DMS53 treated with DMSO at 0.1 percent for 48 hours (cell line): ENCODE measurements around the gene SEC24C.

ENCODE experiments used
- DNase-seq: peaks from one replicate; lab custom pipeline; 2025; ENCODE audit not compliant: unreplicated experiment; lab: John Stamatoyannopoulos, UW

The SEC24C gene

GRCh38 chr10:73809061-73809818 is 65.1 kb downstream of the SEC24C start:
- no peak for DNase-seq

- DNase-seq, result no peak
Measured at GRCh38 chr10:73810358-73810734, 66.2 kb downstream of the SEC24C start.

GRCh38 chr10:73810735-73811465 is 66.7 kb downstream of the SEC24C start:
- no peak for DNase-seq

DNA sequence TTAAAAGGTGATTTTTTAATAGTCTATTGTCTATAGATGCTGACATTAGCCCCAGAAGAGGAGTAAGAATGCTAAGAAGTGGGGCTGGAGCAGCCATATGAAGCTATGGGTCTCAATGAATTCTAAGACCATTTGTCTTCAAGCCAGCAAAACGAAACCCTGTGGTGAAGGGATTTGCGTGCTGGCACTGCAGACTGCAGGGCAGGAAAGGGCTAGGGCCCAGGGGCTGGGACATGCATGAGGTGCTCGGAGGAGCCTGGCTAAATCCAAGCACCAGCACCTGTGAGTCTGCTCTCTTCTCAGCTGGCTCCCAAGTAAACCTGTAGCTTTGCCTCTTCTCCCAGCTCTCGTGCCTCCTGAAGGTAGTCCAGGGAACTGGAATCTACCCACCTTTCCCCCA is 68.5 kb downstream of the SEC24C start:
- no peak for DNase-seq

DNA sequence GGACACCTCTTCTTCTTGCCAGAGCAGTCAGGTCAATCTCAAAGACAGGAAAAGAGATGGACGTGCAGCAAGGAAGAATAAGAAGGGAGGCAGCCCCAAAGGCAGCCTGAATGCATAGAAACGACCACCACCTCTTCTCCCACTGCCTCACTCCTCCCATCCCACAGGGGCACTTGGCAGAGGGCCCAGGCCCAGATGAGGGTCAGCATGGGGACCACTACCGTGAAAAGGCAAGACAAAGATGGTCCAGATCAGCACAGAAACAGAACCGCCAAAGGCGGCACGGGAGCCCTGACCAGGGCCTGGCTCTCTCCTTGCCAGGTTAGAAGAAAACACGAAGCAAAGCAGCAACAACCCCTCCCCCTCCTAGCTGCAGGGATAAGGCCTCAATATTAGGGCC is 69.2 kb downstream of the SEC24C start:
- DNase-seq, result no peak

- no peak for DNase-seq
Measured at GRCh38 chr10:73814276-73814895, 70.2 kb downstream of the SEC24C start.

- DNase-seq, result no peak
Measured at GRCh38 chr10:73814896-73815718, 70.9 kb downstream of the SEC24C start.

- DNase-seq, result no peak
Measured at GRCh38 chr10:73815719-73816030, 71.5 kb downstream of the SEC24C start.

DNA sequence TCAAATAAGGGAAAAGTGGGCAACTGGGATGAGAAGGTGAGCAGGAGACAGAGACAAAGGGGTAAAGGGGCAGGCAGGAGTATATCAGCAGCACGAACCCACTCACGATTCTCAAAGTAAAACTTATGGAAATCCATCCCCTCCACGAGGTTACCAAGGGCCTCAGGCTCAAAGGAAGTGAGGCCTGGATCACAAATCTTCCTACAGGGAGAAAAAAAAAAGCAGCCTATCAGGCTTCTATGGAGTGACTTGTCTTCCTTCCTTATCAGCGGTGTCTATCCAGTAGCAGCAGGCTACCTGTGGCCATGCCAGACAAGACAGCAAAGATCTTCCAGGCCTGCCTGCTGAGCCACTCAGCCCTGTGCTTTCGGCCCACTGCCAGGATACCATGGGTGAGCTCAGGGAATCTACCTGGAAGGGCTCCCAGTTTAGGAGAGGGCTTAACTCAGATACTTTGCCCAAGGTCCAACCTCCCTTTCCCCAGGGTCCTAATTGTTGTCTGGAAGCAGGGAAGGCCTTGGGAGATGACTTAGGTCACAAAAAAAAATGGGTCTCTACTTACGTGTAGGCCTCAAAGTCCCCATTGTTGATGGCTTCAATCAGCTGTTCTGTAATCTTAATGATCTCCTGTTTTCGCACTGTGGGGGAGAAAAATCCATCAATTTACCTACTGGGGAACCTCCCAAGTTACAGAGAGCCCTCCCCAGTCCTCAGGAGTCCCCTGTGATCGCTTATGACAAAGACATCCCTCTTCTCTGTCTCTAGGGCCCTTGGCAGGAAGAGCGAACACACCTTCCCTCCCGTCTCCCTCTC is 73.0 kb downstream of the SEC24C start:
- no peak for DNase-seq

- no peak for DNase-seq
Measured at GRCh38 chr10:73817826-73818225, 73.7 kb downstream of the SEC24C start.

GRCh38 chr10:73818402-73818801 is 74.2 kb downstream of the SEC24C start:
- DNase-seq, result no peak

DNA sequence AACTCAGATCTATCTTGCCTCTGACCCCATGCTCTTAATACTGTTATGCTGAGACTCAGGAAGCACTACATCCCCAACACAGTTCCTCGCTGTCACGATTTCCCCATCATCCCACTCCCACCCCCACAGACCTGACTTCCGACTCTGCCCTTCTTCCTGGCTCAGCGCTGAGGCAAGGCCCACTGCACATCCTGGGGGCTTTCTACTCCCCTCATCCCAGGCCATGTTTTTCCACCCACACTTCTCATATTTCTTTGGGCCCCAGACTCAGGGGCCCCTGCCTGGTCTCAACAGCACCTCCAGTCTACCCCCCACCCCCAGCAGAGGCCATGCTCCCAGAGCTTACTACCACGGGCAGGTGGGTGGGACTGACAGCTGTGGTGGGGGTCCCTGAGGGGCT is 74.9 kb downstream of the SEC24C start:
- no peak for DNase-seq

DNA sequence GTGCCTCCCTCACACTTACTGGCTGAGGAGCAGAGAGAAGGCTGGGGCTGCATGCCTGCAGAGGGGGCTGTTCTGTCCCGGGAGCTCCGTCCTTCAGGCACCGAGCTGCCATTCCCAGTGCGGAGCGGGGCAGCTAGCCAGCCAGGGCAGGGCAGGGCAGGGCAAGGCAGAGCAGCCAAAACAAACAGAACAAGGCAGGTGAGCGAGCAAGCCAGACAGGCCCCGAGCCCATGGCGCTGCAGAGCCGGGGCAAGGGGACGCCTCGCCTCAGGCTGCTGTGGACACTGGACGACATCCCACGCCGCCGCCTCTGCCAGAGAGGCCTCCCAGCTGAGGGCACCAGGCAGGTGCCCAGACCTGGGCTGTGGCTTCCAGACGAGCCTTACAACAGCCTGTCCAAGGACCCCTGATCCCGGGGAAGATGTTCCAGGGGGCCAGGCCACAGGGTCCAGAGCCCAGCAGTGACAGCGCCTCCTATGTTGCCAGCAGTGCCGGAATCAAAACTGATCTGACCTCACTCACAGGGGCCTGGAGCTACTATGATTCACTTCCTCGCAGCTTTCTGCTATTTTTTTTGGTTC is 75.4 kb downstream of the SEC24C start:
- DNase-seq, result no peak
